ENCODE data around the gene C4orf46.

- TF ChIP-seq CTCF (IDR thresholded peaks at IDR 0.05) (no peak), EZH2 (IDR thresholded peaks at IDR 0.05) (no peak)
Observed at GRCh38 chr4:158681629-158682028, 9.9 kb upstream of the C4orf46 start.
